Measurements from ENCODE around the gene OXSR1. TPM values are rescaled to one million over a fixed set of nuclear protein-coding genes. Genes with fewer than 3 reads are reported as not detected.

OXSR1 gene
- total and polyA plus RNA-seq, 2 of the 13 experiments (the other 11 are each of a cell fraction or from before 2014, with no cell fraction given), result 27.4 to 32.6 TPM

GRCh38 chr3:38275658-38276057 is 110.3 kb downstream of the OXSR1 start:
- POLR2A ChIA-PET, result no interaction called here
- WGBS (ENCODE audit: low lambda C conversion rate), result 30% methylated on average over 2 of the region's 8 CpGs

More at GRCh38 chr3:38275658-38276057, 110.3 kb downstream of the OXSR1 start:
- H3K9me3 ChIP-seq (ENCODE audit: low read length), result no peaks in the 10 kb centered on the region
- H4K20me1 ChIP-seq (ENCODE audit: insufficient read depth, low read length), result no peaks in the 10 kb centered on the region
- DNase-seq (ENCODE audit: low spot score) (no peak), ATAC-seq (peak; percentile 70), FAIRE-seq (no peak)
- no peak overlapping the region for H3K9ac ChIP-seq (ENCODE audit: insufficient read depth, low read depth, low read length)
- in situ Hi-C loops (cut with HindIII; ENCODE audit: extremely low pct_ligation_motif_present, low pct_unique_long_range_greater_than_20kb), result loop anchor here (10.0 kb wide), 1 partner anchor 161 kb away; no protein-coding TSS in a partner anchor
- CTCF ChIA-PET (ENCODE audit: low intra/inter-chr PET ratio, low total read pairs), result no interaction called here
- BruUV-seq (replicated peaks), result no TSS peak
- no peaks in the 10 kb centered on the region for H3K4me1 ChIP-seq (ENCODE audit: insufficient read depth, low read length)
- no peak for TF ChIP-seq IKZF5 (CRISPR knock-in tag; IDR thresholded peaks at IDR 0.05)
- no peak for TF ChIP-seq ZFP36L2 (CRISPR knock-in tag; IDR thresholded peaks at IDR 0.05)
- no peak for TF ChIP-seq HBP1 (CRISPR knock-in tag; IDR thresholded peaks at IDR 0.05; ENCODE audit: low read depth)
- no peak for TF ChIP-seq SRF (IDR thresholded peaks at IDR 0.05; ENCODE audit: low read depth, low read length)
- TF ChIP-seq RBM39 (IDR thresholded peaks at IDR 0.05; ENCODE audit: low read depth, low read length, poor library complexity, severe bottlenecking), result no peak
- TF ChIP-seq KDM5B (CRISPR knock-in tag; IDR thresholded peaks at IDR 0.05; ENCODE audit: borderline replicate concordance), result no peak
- no peak for TF ChIP-seq ZKSCAN8 (CRISPR knock-in tag; IDR thresholded peaks at IDR 0.05; ENCODE audit: borderline replicate concordance)
- TF ChIP-seq MAF1 (CRISPR knock-in tag; IDR thresholded peaks at IDR 0.05; ENCODE audit: borderline replicate concordance), result no peak
- no peak for TF ChIP-seq XRCC5 (optimal IDR thresholded peaks at IDR 0.05; ENCODE audit: low read length)
- no peak for TF ChIP-seq ZNF784 (CRISPR knock-in tag; IDR thresholded peaks at IDR 0.05; ENCODE audit: borderline replicate concordance)
- no peak for TF ChIP-seq ZSCAN20 (CRISPR knock-in tag; IDR thresholded peaks at IDR 0.05; ENCODE audit: borderline replicate concordance)
- TF ChIP-seq PHF5A (CRISPR knock-in tag; IDR thresholded peaks at IDR 0.05; ENCODE audit: low read depth, unreplicated experiment), result no peak
- no peak overlapping the region for H2AFZ ChIP-seq (ENCODE audit: low read length)
- intact Hi-C loops (cut with micrococcal nuclease; ENCODE audit: unreplicated experiment), result loop anchor here (1.0 kb wide), 1 partner anchor 45 kb away; no protein-coding TSS in a partner anchor
- no peak overlapping the region for H3K4me2 ChIP-seq (ENCODE audit: low read depth, low read length)
- no peak overlapping the region for H3K4me3 ChIP-seq (replicated peaks in 1 of 3; ENCODE audit: insufficient read depth in 1 of 3, low read depth in 2 of 3, low read length in 3 of 3)
- H3K36me3 ChIP-seq (replicated peaks in 1 of 2; ENCODE audit: control insufficient read depth in 1 of 2, insufficient read depth in 2 of 2, low read length in 2 of 2), result no peaks in the 10 kb centered on the region
- no peaks in the 10 kb centered on the region for H3K79me2 ChIP-seq (ENCODE audit: insufficient read depth, low read length)
- no peak overlapping the region for H3K27ac ChIP-seq (ENCODE audit: extremely low read length, insufficient read depth, low read length)
- H3K27me3 ChIP-seq (ENCODE audit: control insufficient read depth in 1 of 2, insufficient read depth in 2 of 2, low read length in 2 of 2), result peaks cover 1 to 13% of the 10 kb centered on the region in 2 experiments; a peak in 2 of 5 replicates
